DMS53 treated with DMSO at 0.1 percent for 48 hours (cell line): ENCODE data around the gene CC2D2B.
"Not testable (repeated sequence)": the region's sequence is repeated elsewhere in the genome, so short reads cannot be mapped to it uniquely, and the experiment has no call there.

Experiments
- DNase-seq: peaks from one replicate; lab custom pipeline; 2025; ENCODE audit not compliant: unreplicated experiment; lab: John Stamatoyannopoulos, UW

The CC2D2B gene

GRCh38 chr10:96021332-96021731 lies 113.6 kb downstream of the CC2D2B start:
- DNase-seq, result no peak

- no peak for DNase-seq
Measured at GRCh38 chr10:96022739-96023138, 115.0 kb downstream of the CC2D2B start.

GRCh38 chr10:96023168-96023567 lies 115.4 kb downstream of the CC2D2B start:
- no peak for DNase-seq

GRCh38 chr10:96025566-96025965 lies 117.8 kb downstream of the CC2D2B start:
- no peak for DNase-seq

- no peak for DNase-seq
Measured at GRCh38 chr10:96034625-96035024, 126.8 kb downstream of the CC2D2B start.

GRCh38 chr10:96038476-96039387 lies 131.0 kb downstream of the CC2D2B start:
- DNase-seq, result no peak

GRCh38 chr10:96041146-96041545 lies 133.4 kb downstream of the CC2D2B start:
- no peak for DNase-seq

GRCh38 chr10:96043033-96043892 lies 135.5 kb downstream of the CC2D2B start, which contains the start of gene CCNJ:
TSS of gene CCNJ (plus strand) at chr10:96043583. CDS start at chr10:96044394, 811 bp downstream.
- peak; percentile 83 for DNase-seq

GRCh38 chr10:96043893-96044715 lies 136.3 kb downstream of the CC2D2B start:
- no peak for DNase-seq

- DNase-seq, result no peak
Measured at GRCh38 chr10:96044736-96045135, 137.0 kb downstream of the CC2D2B start.

- DNase-seq, result no peak
Measured at GRCh38 chr10:96046546-96046945, 138.8 kb downstream of the CC2D2B start.

- no peak for DNase-seq
Measured at GRCh38 chr10:96047004-96047649, 139.4 kb downstream of the CC2D2B start.

GRCh38 chr10:96047925-96048324 lies 140.2 kb downstream of the CC2D2B start:
- not testable (repeated sequence) for DNase-seq

- DNase-seq, result no peak
Measured at GRCh38 chr10:96049340-96049739, 141.6 kb downstream of the CC2D2B start.

GRCh38 chr10:96053985-96054384 lies 146.2 kb downstream of the CC2D2B start:
- no peak for DNase-seq

GRCh38 chr10:96056787-96057186 lies 149.0 kb downstream of the CC2D2B start:
- no peak for DNase-seq

GRCh38 chr10:96061232-96061631 lies 153.5 kb downstream of the CC2D2B start:
- DNase-seq, result no peak

- no peak for DNase-seq
Measured at GRCh38 chr10:96072674-96073073, 164.9 kb downstream of the CC2D2B start.

GRCh38 chr10:96073722-96074121 lies 165.9 kb downstream of the CC2D2B start:
- DNase-seq, result no peak

GRCh38 chr10:96074776-96075175 lies 167.0 kb downstream of the CC2D2B start:
- DNase-seq, result no peak
